SK-N-MC (cell line): ENCODE results near the gene SREBF1.

Source experiments
- EZH2 ChIP-seq: fragments of 200-600 bp; sonication (generic); IDR thresholded peaks from one replicate; pipeline ENCODE4 v1.6.1; 2017; ENCODE audit warnings: antibody characterized with exemption
- FOXP2 ChIP-seq: optimal IDR thresholded peaks from 2 replicates; pipeline ENCODE3; 2011; ENCODE audit warnings: mild to moderate bottlenecking, moderate library complexity; ENCODE audit not compliant: insufficient read depth; ENCODE audit errors: extremely low read length, control extremely low read depth
- POLR2AphosphoS5 ChIP-seq: IDR thresholded peaks from 2 replicates; pipeline ENCODE4 v1.6.1; 2012; ENCODE audit warnings: mild to moderate bottlenecking, low read depth, low read length, borderline replicate concordance

- TF ChIP-seq EZH2: no peak
- no peak for TF ChIP-seq POLR2AphosphoS5
- TF ChIP-seq FOXP2: no peak
Observed at GRCh38 chr17:17860766-17861107, 24.0 kb upstream of the SREBF1 start.
